SK-N-SH treated with all-trans-retinoic acid at 6 μM for 48 hours (cell line): ENCODE results near the gene GSTM3.

Experiments
- ARNTL ChIP-seq: fragments of 450-650 bp; formaldehyde crosslinking; IDR thresholded peaks from 2 replicates; pipeline ENCODE4 v1.5.0; 2020; ENCODE audit warnings: low read depth, mild to moderate bottlenecking, moderate library complexity, borderline replicate concordance
- GLIS3 ChIP-seq: fragments of 250-450 bp; sonication (Bioruptor Pico); IDR thresholded peaks from 2 replicates; pipeline ENCODE4 v1.5.0; 2020; ENCODE audit warnings: mild to moderate bottlenecking, moderate library complexity
- OSR1 ChIP-seq: fragments of 250-450 bp; sonication (Bioruptor Pico); IDR thresholded peaks from 2 replicates; pipeline ENCODE4 v1.8.0; 2022; ENCODE audit warnings: moderate library complexity, mild to moderate bottlenecking, inconsistent platforms
- PPARA ChIP-seq: fragments of 250-450 bp; sonication (Bioruptor Pico); IDR thresholded peaks from 2 replicates; pipeline ENCODE4 v1.5.0; 2020; ENCODE audit warnings: mild to moderate bottlenecking, borderline replicate concordance
- RARB ChIP-seq: fragments of 250-450 bp; sonication (Bioruptor Pico); IDR thresholded peaks from 2 replicates; pipeline ENCODE4 v1.8.0; 2021; ENCODE audit warnings: mild to moderate bottlenecking, moderate library complexity
- TCF4 ChIP-seq: fragments of 250-450 bp; sonication (Bioruptor Pico); IDR thresholded peaks from 2 replicates; pipeline ENCODE4 v1.8.0; 2021; ENCODE audit warnings: mild to moderate bottlenecking, moderate library complexity, borderline replicate concordance
- ZC3H10 ChIP-seq: fragments of 250-450 bp; sonication (Bioruptor Pico); IDR thresholded peaks from 2 replicates; pipeline ENCODE4 v1.5.1; 2021; ENCODE audit warnings: mild to moderate bottlenecking, moderate library complexity
- ZFP3 ChIP-seq: fragments of 250-450 bp; sonication (Bioruptor Pico); IDR thresholded peaks from 2 replicates; pipeline ENCODE4 v1.5.0; 2020; ENCODE audit warnings: mild to moderate bottlenecking, moderate library complexity
- ZFP30 ChIP-seq: fragments of 450-650 bp; formaldehyde crosslinking; IDR thresholded peaks from 2 replicates; pipeline ENCODE4 v1.5.0; 2022; ENCODE audit warnings: mild to moderate bottlenecking, moderate library complexity
- TF ChIP-seq, protein P1 (sequence below): fragments of 250-450 bp; sonication (Bioruptor Pico); IDR thresholded peaks from 2 replicates; pipeline ENCODE4 v1.8.0; 2020; ENCODE audit warnings: mild to moderate bottlenecking, moderate library complexity, borderline replicate concordance
- TF ChIP-seq, protein P2 (sequence below): fragments of 250-450 bp; sonication (Bioruptor Pico); IDR thresholded peaks from 2 replicates; pipeline ENCODE4 v1.5.1; 2021; ENCODE audit warnings: mild to moderate bottlenecking, moderate library complexity
- TF ChIP-seq, protein P3 (sequence below): fragments of 250-450 bp; sonication (Bioruptor Pico); IDR thresholded peaks from 2 replicates; pipeline ENCODE4 v1.5.1; 2020; ENCODE audit warnings: low read depth, mild to moderate bottlenecking, moderate library complexity

DNA sequence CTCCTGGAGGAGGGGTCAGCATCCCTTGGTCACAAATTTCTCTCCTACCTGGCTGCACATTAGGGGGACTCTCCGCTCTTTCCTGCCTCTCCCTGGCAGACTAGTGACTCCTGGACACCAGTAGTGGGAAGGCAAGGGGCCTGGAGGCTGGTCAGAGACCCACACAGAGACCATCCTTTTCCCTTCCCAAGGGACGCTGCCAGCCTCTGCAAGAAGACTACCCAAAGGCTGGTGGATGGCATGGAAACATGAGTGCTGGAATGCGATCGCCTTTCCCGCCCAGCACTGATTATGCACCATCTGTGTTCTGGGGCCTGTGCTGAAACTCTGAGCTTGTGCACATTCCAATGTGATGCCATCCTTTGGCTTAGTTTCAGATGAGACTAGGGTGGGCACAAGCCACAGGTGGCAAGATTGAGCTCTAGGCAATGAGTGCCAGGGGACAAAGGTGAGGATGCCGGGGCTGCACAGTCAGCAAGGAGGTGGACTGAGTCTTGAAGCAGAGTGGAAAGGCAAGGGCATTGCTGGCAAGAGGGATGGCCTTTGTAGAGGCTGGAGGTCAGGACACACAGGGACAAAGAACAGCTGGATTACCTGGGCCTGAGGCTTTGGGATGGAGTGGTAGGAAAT, 35.5 kb upstream of the GSTM3 start:
- TF ChIP-seq, protein P1, sequence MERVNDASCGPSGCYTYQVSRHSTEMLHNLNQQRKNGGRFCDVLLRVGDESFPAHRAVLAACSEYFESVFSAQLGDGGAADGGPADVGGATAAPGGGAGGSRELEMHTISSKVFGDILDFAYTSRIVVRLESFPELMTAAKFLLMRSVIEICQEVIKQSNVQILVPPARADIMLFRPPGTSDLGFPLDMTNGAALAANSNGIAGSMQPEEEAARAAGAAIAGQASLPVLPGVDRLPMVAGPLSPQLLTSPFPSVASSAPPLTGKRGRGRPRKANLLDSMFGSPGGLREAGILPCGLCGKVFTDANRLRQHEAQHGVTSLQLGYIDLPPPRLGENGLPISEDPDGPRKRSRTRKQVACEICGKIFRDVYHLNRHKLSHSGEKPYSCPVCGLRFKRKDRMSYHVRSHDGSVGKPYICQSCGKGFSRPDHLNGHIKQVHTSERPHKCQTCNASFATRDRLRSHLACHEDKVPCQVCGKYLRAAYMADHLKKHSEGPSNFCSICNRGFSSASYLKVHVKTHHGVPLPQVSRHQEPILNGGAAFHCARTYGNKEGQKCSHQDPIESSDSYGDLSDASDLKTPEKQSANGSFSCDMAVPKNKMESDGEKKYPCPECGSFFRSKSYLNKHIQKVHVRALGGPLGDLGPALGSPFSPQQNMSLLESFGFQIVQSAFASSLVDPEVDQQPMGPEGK (CRISPR knock-in tag), result no peak
- no peak for TF ChIP-seq RARB (CRISPR knock-in tag)
- TF ChIP-seq, protein P2, sequence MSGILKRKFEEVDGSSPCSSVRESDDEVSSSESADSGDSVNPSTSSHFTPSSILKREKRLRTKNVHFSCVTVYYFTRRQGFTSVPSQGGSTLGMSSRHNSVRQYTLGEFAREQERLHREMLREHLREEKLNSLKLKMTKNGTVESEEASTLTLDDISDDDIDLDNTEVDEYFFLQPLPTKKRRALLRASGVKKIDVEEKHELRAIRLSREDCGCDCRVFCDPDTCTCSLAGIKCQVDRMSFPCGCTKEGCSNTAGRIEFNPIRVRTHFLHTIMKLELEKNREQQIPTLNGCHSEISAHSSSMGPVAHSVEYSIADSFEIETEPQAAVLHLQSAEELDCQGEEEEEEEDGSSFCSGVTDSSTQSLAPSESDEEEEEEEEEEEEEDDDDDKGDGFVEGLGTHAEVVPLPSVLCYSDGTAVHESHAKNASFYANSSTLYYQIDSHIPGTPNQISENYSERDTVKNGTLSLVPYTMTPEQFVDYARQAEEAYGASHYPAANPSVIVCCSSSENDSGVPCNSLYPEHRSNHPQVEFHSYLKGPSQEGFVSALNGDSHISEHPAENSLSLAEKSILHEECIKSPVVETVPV (CRISPR knock-in tag), result no peak
- no peak for TF ChIP-seq OSR1 (CRISPR knock-in tag)
- no peak for TF ChIP-seq ZFP30 (CRISPR knock-in tag)
- TF ChIP-seq ZFP3 (CRISPR knock-in tag), result no peak
- TF ChIP-seq ARNTL (CRISPR knock-in tag), result no peak
- TF ChIP-seq PPARA (CRISPR knock-in tag), result no peak
- no peak for TF ChIP-seq GLIS3 (CRISPR knock-in tag)
- TF ChIP-seq, protein P3, sequence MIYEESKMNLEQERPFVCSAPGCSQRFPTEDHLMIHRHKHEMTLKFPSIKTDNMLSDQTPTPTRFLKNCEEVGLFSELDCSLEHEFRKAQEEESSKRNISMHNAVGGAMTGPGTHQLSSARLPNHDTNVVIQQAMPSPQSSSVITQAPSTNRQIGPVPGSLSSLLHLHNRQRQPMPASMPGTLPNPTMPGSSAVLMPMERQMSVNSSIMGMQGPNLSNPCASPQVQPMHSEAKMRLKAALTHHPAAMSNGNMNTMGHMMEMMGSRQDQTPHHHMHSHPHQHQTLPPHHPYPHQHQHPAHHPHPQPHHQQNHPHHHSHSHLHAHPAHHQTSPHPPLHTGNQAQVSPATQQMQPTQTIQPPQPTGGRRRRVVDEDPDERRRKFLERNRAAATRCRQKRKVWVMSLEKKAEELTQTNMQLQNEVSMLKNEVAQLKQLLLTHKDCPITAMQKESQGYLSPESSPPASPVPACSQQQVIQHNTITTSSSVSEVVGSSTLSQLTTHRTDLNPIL (CRISPR knock-in tag), result no peak
- no peak for TF ChIP-seq ZC3H10 (CRISPR knock-in tag)
- TF ChIP-seq TCF4 (CRISPR knock-in tag), result no peak
